HEK293 (cell line): ENCODE measurements around the gene USE1.

ENCODE experiments used
- CTCF ChIA-PET: fragments of 350-600 bp; formaldehyde crosslinking; extraction: SDS; loops from one replicate; lab custom pipeline; 2021; ENCODE audit warnings: antibody characterized with exemption; lab: Yijun Ruan, JAX
- POLR2A ChIA-PET: fragments of 300-600 bp; formaldehyde crosslinking; extraction: SDS; loops from one replicate; lab custom pipeline; 2020; ENCODE audit warnings: antibody characterized with exemption, inconsistent platforms; lab: Yijun Ruan, JAX
- H3K27ac ChIP-seq: fragments of 200-500 bp; sonication (Bioruptor generic); 2 replicates; pipeline ENCODE4 v1.5.1; 2014; ENCODE audit warnings: low read depth, low read length, control low read depth, inconsistent platforms; ENCODE audit errors: extremely low read depth
- H3K36me3 ChIP-seq, 2 experiments: fragments of 200-500 bp in 1 of 2; sonication (Bioruptor generic) in 1 of 2; 1 replicate in 1 of 2; 2 replicates in 1 of 2; pipeline ENCODE4 v1.5.1; 2014 to 2017; ENCODE audit warnings: inconsistent platforms in 2 of 2, low read length in 2 of 2; ENCODE audit not compliant: control insufficient read depth in 2 of 2, insufficient read depth in 1 of 2
- H3K4me1 ChIP-seq: fragments of 200-500 bp; sonication (Bioruptor generic); 2 replicates; pipeline ENCODE4 v1.5.1; 2014; ENCODE audit warnings: mild to moderate bottlenecking, low read length, inconsistent platforms; ENCODE audit not compliant: control insufficient read depth, insufficient read depth
- H3K4me3 ChIP-seq: 2 replicates; pipeline ENCODE4 v1.5.1; 2011; ENCODE audit warnings: low read depth, mild to moderate bottlenecking, control low read depth, low read length, moderate library complexity
- H3K9me3 ChIP-seq: fragments of 200-500 bp; sonication (Bioruptor generic); 2 replicates; pipeline ENCODE4 v1.5.1; 2014; ENCODE audit warnings: low read depth, low read length, inconsistent platforms; ENCODE audit not compliant: control insufficient read depth, insufficient read depth
- KLF16 ChIP-seq: fragments of 450-650 bp; formaldehyde crosslinking; IDR thresholded peaks from 2 replicates; pipeline ENCODE4 v1.5.1; 2017; ENCODE audit warnings: missing biosample characterization, missing genetic modification characterization
- MYNN ChIP-seq: fragments of 450-650 bp; formaldehyde crosslinking; IDR thresholded peaks from 2 replicates; pipeline ENCODE4 v1.5.1; 2016; ENCODE audit warnings: missing biosample characterization, missing genetic modification characterization, borderline replicate concordance
- PRDM1 ChIP-seq: fragments of 450-650 bp; formaldehyde crosslinking; IDR thresholded peaks from 2 replicates; pipeline ENCODE4; 2016; ENCODE audit warnings: missing biosample characterization, missing genetic modification characterization
- REPIN1 ChIP-seq: fragments of 450-650 bp; formaldehyde crosslinking; IDR thresholded peaks from 2 replicates; pipeline ENCODE4 v1.5.1; 2017; ENCODE audit warnings: missing biosample characterization, missing genetic modification characterization, low read depth
- ZFP3 ChIP-seq: fragments of 450-650 bp; formaldehyde crosslinking; IDR thresholded peaks from 2 replicates; pipeline ENCODE4 v1.5.1; 2016; ENCODE audit warnings: low read depth, missing biosample characterization, missing genetic modification characterization
- ZNF10 ChIP-seq: fragments of 450-650 bp; formaldehyde crosslinking; IDR thresholded peaks from 2 replicates; pipeline ENCODE4 v1.5.1; 2017; ENCODE audit warnings: missing biosample characterization, missing genetic modification characterization
- ZNF121 ChIP-seq: fragments of 450-650 bp; formaldehyde crosslinking; IDR thresholded peaks from 2 replicates; pipeline ENCODE4 v1.5.1; 2016; ENCODE audit warnings: missing biosample characterization, missing genetic modification characterization
- ZNF175 ChIP-seq: fragments of 450-650 bp; formaldehyde crosslinking; IDR thresholded peaks from 2 replicates; pipeline ENCODE4 v1.5.1; 2016; ENCODE audit warnings: missing biosample characterization, missing genetic modification characterization
- ZNF248 ChIP-seq: fragments of 450-650 bp; formaldehyde crosslinking; IDR thresholded peaks from 2 replicates; pipeline ENCODE4 v1.5.1; 2017; ENCODE audit warnings: missing biosample characterization, missing genetic modification characterization
- ZNF423 ChIP-seq: fragments of 450-650 bp; formaldehyde crosslinking; IDR thresholded peaks from 2 replicates; pipeline ENCODE4 v1.5.1; 2016; ENCODE audit warnings: missing biosample characterization, missing genetic modification characterization
- ZNF623 ChIP-seq: fragments of 450-650 bp; formaldehyde crosslinking; IDR thresholded peaks from 2 replicates; pipeline ENCODE4 v1.5.1; 2016; ENCODE audit warnings: missing biosample characterization, missing genetic modification characterization
- ZNF664 ChIP-seq: fragments of 450-650 bp; formaldehyde crosslinking; IDR thresholded peaks from 2 replicates; pipeline ENCODE4 v1.5.1; 2016; ENCODE audit warnings: missing biosample characterization, missing genetic modification characterization

Gene USE1

DNA sequence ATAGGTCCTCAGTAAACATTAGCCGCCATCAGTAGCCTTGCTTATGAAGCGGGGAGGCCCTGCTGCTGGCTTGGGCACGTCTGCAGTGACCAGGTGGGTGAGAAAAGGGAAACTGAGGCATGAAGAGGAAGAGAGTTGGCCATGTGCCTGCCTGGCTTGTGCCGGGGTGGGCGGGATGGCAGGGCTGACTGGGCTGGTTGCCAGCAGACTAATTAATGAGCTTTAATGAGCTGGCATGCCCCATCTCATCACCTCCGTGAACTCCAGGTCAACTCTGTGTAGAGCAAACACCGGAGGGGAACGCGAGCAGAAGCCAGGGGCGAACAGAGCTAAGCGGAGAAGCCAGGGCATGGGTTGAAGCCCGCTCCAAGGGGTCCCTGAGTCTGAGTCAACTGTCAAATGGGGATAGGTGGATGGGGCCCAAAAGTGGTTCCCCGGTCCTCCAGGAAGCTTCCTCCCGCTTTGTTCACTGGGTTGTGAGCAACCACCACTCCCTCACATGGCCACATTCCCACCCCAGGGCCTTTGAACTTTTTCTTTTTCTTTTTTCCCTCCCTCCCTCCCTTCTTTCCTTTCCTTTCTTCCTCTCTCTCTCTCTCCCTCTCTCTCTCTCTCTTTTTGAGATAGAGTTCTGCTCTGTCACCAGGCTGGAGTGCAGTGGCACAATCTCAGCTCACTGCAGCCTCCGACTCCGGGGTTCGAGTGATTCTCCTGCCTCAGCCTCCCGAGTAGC, 21.8 kb downstream of the USE1 start (continued):
- TF ChIP-seq ZNF175 (no peak), KLF16 (tag by site-specific recombination) (no peak), ZNF623 (tag by site-specific recombination) (peak; percentile 88), PRDM1 (tag by site-specific recombination) (peak; percentile 89)

DNA sequence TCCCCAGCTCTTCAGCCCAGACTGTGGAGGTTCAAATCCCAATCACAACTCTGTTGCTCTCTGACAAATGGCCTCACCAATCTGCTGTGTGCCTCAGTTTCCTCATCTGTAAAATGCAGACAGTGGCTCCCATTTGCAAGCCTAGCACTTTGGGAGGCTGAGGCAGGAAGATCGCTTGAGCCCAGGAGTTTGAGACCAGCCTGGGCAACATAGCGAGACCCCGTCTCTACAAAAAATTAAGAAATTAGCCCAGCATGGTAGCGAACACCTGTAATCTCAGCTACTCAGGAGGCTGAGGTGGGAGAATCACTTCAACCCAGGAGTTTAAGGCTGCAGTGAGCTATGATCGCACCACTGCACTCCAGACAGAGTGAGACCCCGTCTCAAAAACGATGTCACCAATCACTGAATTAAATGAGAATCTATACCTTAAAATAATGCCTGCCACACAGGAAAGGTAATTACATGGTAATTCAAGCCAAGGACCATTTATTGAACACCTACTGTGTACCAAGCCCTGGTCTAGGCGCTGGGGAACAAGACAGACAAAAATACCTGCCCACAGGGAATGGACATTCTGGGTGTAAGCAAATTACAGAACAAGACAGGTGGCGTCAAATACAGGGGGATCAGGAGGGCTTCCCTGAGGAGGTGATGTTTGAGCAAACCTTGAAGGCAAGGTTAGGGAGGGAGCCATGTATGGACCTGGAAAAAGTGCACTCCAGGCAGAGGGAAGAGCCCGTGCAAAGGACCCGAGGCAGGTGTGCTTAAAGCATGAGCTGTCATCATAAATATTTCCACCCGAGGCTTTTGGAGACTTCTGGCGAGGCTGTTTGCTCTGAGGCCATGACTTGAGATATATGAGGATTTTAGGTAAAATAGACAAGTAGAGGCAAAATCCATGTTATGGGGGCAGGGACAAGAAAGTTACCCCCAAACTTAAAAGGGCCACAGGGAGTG, 22.9 kb downstream of the USE1 start:
- POLR2A ChIA-PET: interaction anchor here (1.3 to 3.5 kb wide), 2 partner anchors 12 to 29 kb away, joined by 3 to 25 read pairs; partner anchors contain the start of gene OCEL1

DNA sequence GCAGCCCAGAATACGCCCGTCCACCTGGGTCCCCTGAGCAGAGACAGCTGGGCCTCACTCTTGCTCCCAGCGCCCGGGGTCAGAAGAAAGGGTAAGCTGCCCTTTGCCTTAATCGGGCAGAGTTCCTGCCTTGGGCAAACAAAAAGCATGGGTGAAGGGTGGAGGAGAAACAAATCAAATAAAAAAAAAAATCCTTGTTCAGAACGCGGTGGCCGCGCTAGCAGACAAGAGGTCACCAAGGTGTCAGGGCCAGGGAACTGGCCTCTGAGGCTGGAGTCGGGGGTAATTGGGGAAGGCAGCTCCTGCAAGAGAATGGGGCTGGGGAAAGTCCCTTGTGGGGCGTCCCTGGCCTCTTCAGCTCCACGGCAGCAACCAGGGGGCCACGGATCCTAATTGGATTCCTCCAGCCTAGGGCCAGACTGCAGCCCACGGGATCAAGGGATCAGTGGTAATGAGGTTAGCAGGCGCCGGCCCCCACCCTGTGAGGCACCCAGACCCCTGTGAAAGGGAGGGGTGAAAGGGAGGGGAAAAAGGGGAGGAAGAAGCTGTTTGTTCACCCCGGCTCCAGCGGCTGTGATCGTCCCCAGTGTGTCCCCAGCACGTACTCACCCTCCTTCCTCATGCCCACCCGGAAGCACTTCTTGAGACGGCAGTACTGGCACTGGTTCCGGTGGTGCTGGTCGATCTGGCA, 25.1 kb downstream of the USE1 start:
- H3K9me3 ChIP-seq: no peaks in the 10 kb centered on the region
- no peak for TF ChIP-seq MYNN
- TF ChIP-seq ZNF10 (tag by site-specific recombination): peak; percentile 67; the same call in 1 of the 2 replicates
- H3K36me3 ChIP-seq: peaks cover 0 to 29% of the 10 kb centered on the region in 2 experiments; a peak in 2 of 3 replicates
- H3K4me1 ChIP-seq: peaks cover 4% of the 10 kb centered on the region
- ChIA-PET CTCF (interaction anchor here (0.6 to 1.2 kb wide), 3 partner anchors 20 to 138 kb away, joined by 3 to 7 read pairs (median 3); no protein-coding TSS in a partner anchor), POLR2A (interaction anchor here (1.6 to 6.8 kb wide), 2 partner anchors 14 to 25 kb away, joined by 6 to 29 read pairs; partner anchors contain the start of genes OCEL1 and USE1)
- no peak overlapping the region for H3K4me3 ChIP-seq
- no peak overlapping the region for H3K27ac ChIP-seq

More for the DNA sequence above, 22.9 kb downstream of the USE1 start:
- CTCF ChIA-PET: no interaction called here
- peaks cover 6 to 42% of the 10 kb centered on the region in 2 experiments; a peak in 2 of 3 replicates for H3K36me3 ChIP-seq
- H3K4me3 ChIP-seq: no peak overlapping the region
- H3K9me3 ChIP-seq: no peaks in the 10 kb centered on the region
- H3K27ac ChIP-seq: no peak overlapping the region
- TF ChIP-seq ZNF664 (tag by site-specific recombination) (peak; percentile 79), ZNF121 (tag by site-specific recombination) (peak; percentile 76), REPIN1 (tag by site-specific recombination) (no peak), ZNF248 (tag by site-specific recombination) (no peak), ZNF623 (tag by site-specific recombination) (peak; percentile 96)
- TF ChIP-seq, all 188 proteins: peak for 3
- H3K4me1 ChIP-seq: peaks cover 11% of the 10 kb centered on the region

DNA sequence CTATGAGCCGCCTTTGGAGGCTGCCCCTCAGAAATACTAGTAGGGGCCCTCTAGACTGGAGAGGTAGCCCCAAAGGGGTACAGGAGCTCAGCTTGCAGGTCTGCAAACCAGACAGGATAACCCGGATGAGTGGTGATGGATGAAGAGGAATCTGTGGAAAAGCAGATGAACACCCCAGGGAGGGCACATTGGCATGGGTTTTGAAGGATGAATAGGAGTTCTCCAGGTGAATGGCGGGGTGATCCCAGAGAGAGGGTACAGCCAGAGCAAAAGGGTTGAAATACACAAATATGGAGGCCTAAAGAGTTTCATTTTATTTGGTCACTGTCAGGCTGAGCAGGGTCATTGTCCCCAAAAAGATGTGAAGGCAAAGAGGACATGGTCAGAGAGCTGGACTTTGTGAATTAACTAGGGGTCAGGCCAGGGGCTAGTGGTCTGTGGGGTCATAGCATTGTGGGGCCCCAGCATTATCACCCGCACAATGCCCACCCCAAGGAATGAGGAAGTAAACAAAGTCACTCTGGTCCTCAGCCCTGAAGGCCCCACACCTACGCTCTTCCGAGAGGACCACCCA, 25.8 kb downstream of the USE1 start:
- CTCF ChIA-PET: interaction anchor here (0.6 to 1.2 kb wide), 2 partner anchors 20 to 44 kb away, joined by 3 to 7 read pairs; no protein-coding TSS in a partner anchor
- no peak for TF ChIP-seq ZNF423 (tag by site-specific recombination)
- TF ChIP-seq ZFP3: peak; percentile 99
- Histone ChIP-seq H3K9me3 (no peaks in the 10 kb centered on the region), H3K36me3 (peaks cover 0 to 29% of the 10 kb centered on the region in 2 experiments; a peak in 2 of 3 replicates), H3K27ac (no peak overlapping the region), H3K4me3 (no peak overlapping the region), H3K4me1 (peaks cover 4% of the 10 kb centered on the region)
- POLR2A ChIA-PET: interaction anchor here (1.6 to 6.8 kb wide), 2 partner anchors 14 to 25 kb away, joined by 6 to 29 read pairs; partner anchors contain the start of genes OCEL1 and USE1
